HCT116 (cell line): ENCODE results near the gene IMPG2. TPM values are rescaled to one million over a fixed set of nuclear protein-coding genes. Genes with fewer than 3 reads are reported as not detected.

Source experiments
- ATAC-seq: fragments of 200-7000 bp; cut with Tn5 transposase; 2 replicates; pipeline ENCODE4 v1.9.1; 2020; ENCODE audit warnings: mild to moderate bottlenecking, moderate library complexity
- BruUV-seq: library from RNA; stranded (reverse); fragments of 400-500 nt; replicated peaks from 2 replicates; lab custom pipeline; 2021; lab: Mats Ljungman, UMichigan
- CTCF ChIA-PET: fragments of 300-600 bp; sonication (Branson Sonifier 250); formaldehyde crosslinking; loops from one replicate; lab custom pipeline; 2021; ENCODE audit warnings: antibody characterized with exemption; lab: Charles Lee
- POLR2A ChIA-PET: fragments of 300-600, 350-600 bp; sonication (Branson Sonifier 250); formaldehyde crosslinking; loops from one replicate; lab custom pipeline; 2021; ENCODE audit warnings: antibody characterized with exemption; lab: Charles Lee
- RAD21 ChIA-PET, 2 experiments: fragments of 300-600 bp; sonication (Branson Sonifier 250); formaldehyde crosslinking; loops; one replicate each; lab custom pipeline; 2023; ENCODE audit warnings: low total read pairs in 2 of 2; ENCODE audit not compliant: uncharacterized antibody in 2 of 2, unreplicated experiment in 2 of 2, low non-redundant PET in 1 of 2; lab: Charles Lee
- DNase-seq: peaks from one replicate; pipeline ENCODE4 v3.0.0-alpha.2; 2010; ENCODE audit warnings: low read depth, low spot score
- H2AFZ ChIP-seq: fragments of 200-600 bp; shearing (Covaris generic), sonication (generic); 2 replicates; pipeline ENCODE4 v1.6.1; 2017; ENCODE audit warnings: low read depth, mixed run types, mixed read lengths, antibody characterized with exemption, low read length; ENCODE audit not compliant: poor library complexity, severe bottlenecking
- H3K27ac ChIP-seq: 2 replicates; pipeline ENCODE4 v1.5.1; 2012; ENCODE audit warnings: low read depth, low read length
- H3K27me3 ChIP-seq: fragments of 200-600 bp; sonication (generic); 2 replicates; pipeline ENCODE4 v1.6.1; 2016; ENCODE audit warnings: mixed run types, low read length, mixed read lengths; ENCODE audit not compliant: insufficient read depth
- H3K36me3 ChIP-seq, 2 experiments: fragments of 200-500 bp in 1 of 2; fragments of 200-600 bp in 1 of 2; sonication (Bioruptor generic) in 1 of 2; sonication (generic) in 1 of 2; 2 replicates each; pipeline versions ENCODE4 v1.5.1 to v1.6.1; 2014 to 2016; ENCODE audit warnings: low read length in 2 of 2, inconsistent platforms in 1 of 2, mixed read lengths in 1 of 2, mixed run types in 1 of 2; ENCODE audit not compliant: insufficient read depth in 2 of 2, control insufficient read depth in 1 of 2
- H3K4me1 ChIP-seq, 2 experiments: fragments of 200-600 bp in 1 of 2; sonication (generic) in 1 of 2; 2 replicates each; pipeline versions ENCODE4 v1.5.1 to v1.6.1; 2012 to 2017; ENCODE audit warnings: low read length in 2 of 2, inconsistent platforms in 1 of 2, mild to moderate bottlenecking in 1 of 2, mixed read lengths in 1 of 2, mixed run types in 1 of 2, moderate library complexity in 1 of 2; ENCODE audit not compliant: insufficient read depth in 2 of 2, control insufficient read depth in 1 of 2
- H3K4me2 ChIP-seq: fragments of 200-600 bp; sonication (generic); 2 replicates; pipeline ENCODE4 v1.6.1; 2017; ENCODE audit warnings: mixed run types, low read length, mixed read lengths
- H3K4me3 ChIP-seq, 2 experiments: fragments of 200-600 bp in 1 of 2; sonication (generic) in 1 of 2; replicated peaks in 1 of 2; 2 replicates each; pipeline ENCODE4 v1.5.1; 2011 to 2016; ENCODE audit warnings: low read length in 2 of 2, control low read depth in 1 of 2, low read depth in 1 of 2, mild to moderate bottlenecking in 1 of 2, mixed read lengths in 1 of 2, mixed run types in 1 of 2
- H3K79me2 ChIP-seq: fragments of 200-600 bp; sonication (generic); 2 replicates; pipeline ENCODE4 v1.6.1; 2017; ENCODE audit warnings: mild to moderate bottlenecking, mixed run types, low read length, moderate library complexity, mixed read lengths; ENCODE audit not compliant: insufficient read depth
- H3K9ac ChIP-seq: fragments of 200-600 bp; sonication (generic); 2 replicates; pipeline ENCODE4 v1.6.1; 2016; ENCODE audit warnings: low read length, mixed read lengths
- H3K9me2 ChIP-seq: fragments of 200-600 bp; sonication (generic), shearing (Covaris generic); 2 replicates; pipeline ENCODE4 v1.6.1; 2017; ENCODE audit warnings: mixed run types, mild to moderate bottlenecking, moderate library complexity; ENCODE audit not compliant: insufficient read depth
- H3K9me3 ChIP-seq, 2 experiments: fragments of 200-500 bp in 1 of 2; fragments of 200-600 bp in 1 of 2; sonication (Bioruptor generic) in 1 of 2; sonication (generic) in 1 of 2; 2 replicates each; pipeline ENCODE4 v1.6.1; 2014 to 2017; ENCODE audit warnings: low read length in 2 of 2, mixed read lengths in 2 of 2, inconsistent platforms in 1 of 2, low read depth in 1 of 2, mild to moderate bottlenecking in 1 of 2, mixed run types in 1 of 2, moderate library complexity in 1 of 2; ENCODE audit not compliant: control insufficient read depth in 1 of 2, insufficient read depth in 1 of 2
- H4K20me1 ChIP-seq: fragments of 200-600 bp; sonication (generic), shearing (Covaris generic); 2 replicates; pipeline ENCODE4 v1.6.1; 2017; ENCODE audit warnings: mixed run types, mild to moderate bottlenecking, moderate library complexity; ENCODE audit not compliant: insufficient read depth
- ATF3 ChIP-seq: IDR thresholded peaks from 2 replicates; pipeline ENCODE4 v1.6.1; 2012
- CBX3 ChIP-seq: IDR thresholded peaks from 2 replicates; pipeline ENCODE4 v1.6.1; 2012; ENCODE audit warnings: low read depth
- CEBPB ChIP-seq: IDR thresholded peaks from 2 replicates; pipeline ENCODE4 v1.6.1; 2012; ENCODE audit warnings: low read depth
- EGR1 ChIP-seq: IDR thresholded peaks from 2 replicates; pipeline ENCODE4 v1.6.1; 2012; ENCODE audit warnings: low read depth
- ELF1 ChIP-seq: IDR thresholded peaks from 2 replicates; pipeline ENCODE4 v1.6.1; 2012; ENCODE audit warnings: low read depth, borderline replicate concordance
- EZH2 ChIP-seq: fragments of 200-600 bp; sonication (generic); IDR thresholded peaks from 2 replicates; pipeline ENCODE4 v1.6.1; 2017; ENCODE audit warnings: antibody characterized with exemption, mixed run types
- FOSL1 ChIP-seq: IDR thresholded peaks from 2 replicates; pipeline ENCODE4 v1.6.1; 2012; ENCODE audit warnings: low read depth
- POLR2A ChIP-seq: IDR thresholded peaks from 2 replicates; pipeline ENCODE4 v1.7.0; 2011; ENCODE audit warnings: borderline replicate concordance; ENCODE audit not compliant: insufficient read depth, insufficient read length; ENCODE audit errors: extremely low read depth
- POLR2AphosphoS5 ChIP-seq: IDR thresholded peaks from 2 replicates; pipeline ENCODE4 v1.6.1; 2011; ENCODE audit warnings: mild to moderate bottlenecking, low read depth, low read length, moderate library complexity
- REST ChIP-seq: IDR thresholded peaks from 2 replicates; pipeline ENCODE4 v1.6.1; 2012; ENCODE audit warnings: low read depth
- SIN3A ChIP-seq: IDR thresholded peaks from 2 replicates; pipeline ENCODE4 v1.6.1; 2012; ENCODE audit warnings: low read depth
- TCF7L2 ChIP-seq: IDR thresholded peaks from 2 replicates; pipeline ENCODE4 v1.7.0; 2011; ENCODE audit warnings: borderline replicate concordance, inconsistent platforms; ENCODE audit not compliant: insufficient read depth, insufficient read length; ENCODE audit errors: extremely low read depth
- YY1 ChIP-seq: IDR thresholded peaks from 2 replicates; pipeline ENCODE4 v1.6.1; 2011; ENCODE audit warnings: low read length, low read depth, moderate library complexity, mild to moderate bottlenecking; ENCODE audit not compliant: insufficient replicate concordance; ENCODE audit errors: extremely low read depth
- ZBTB33 ChIP-seq: IDR thresholded peaks from 2 replicates; pipeline ENCODE4 v1.6.1; 2011; ENCODE audit warnings: mild to moderate bottlenecking, low read length, moderate library complexity; ENCODE audit not compliant: insufficient replicate concordance; ENCODE audit errors: extremely low read depth
- ZFX ChIP-seq: fragments of 450-650 bp; IDR thresholded peaks from 2 replicates; pipeline ENCODE4 v1.6.1; 2017
- ZNF274 ChIP-seq: fragments of 200-500 bp; sonication (Bioruptor generic); IDR thresholded peaks from 2 replicates; pipeline ENCODE4 v1.6.1; 2014; ENCODE audit warnings: mild to moderate bottlenecking, low read depth, low read length, inconsistent platforms
- intact Hi-C: fragments of 100-400 bp; cut with micrococcal nuclease; formaldehyde crosslinking; loops from 2 replicates; pipeline ENCODE4 v1.10.0; 2022
- total RNA-seq: library from RNA; stranded (reverse); gene quantifications from one replicate; pipeline ENCODE4 v1.2.1, GENCODE V29; 2021; ENCODE audit not compliant: unreplicated experiment

Gene IMPG2
- total RNA-seq, 1 experiment from 2014 or later: 0.20 TPM

- H3K4me2 ChIP-seq: no peak overlapping the region
- no peak for ATAC-seq
- POLR2A ChIA-PET: no interaction called here
- H3K36me3 ChIP-seq: no peaks in the 10 kb centered on the region
- H2AFZ ChIP-seq: no peak overlapping the region
- H3K9me3 ChIP-seq: no peaks in the 10 kb centered on the region
- intact Hi-C loops: loop anchor here (10.0 kb wide), 1 partner anchor 160 kb away; no protein-coding TSS in a partner anchor
- no peaks in the 10 kb centered on the region for H3K79me2 ChIP-seq
- no peaks in the 10 kb centered on the region for H3K9me2 ChIP-seq
- no TSS peak for BruUV-seq
- H3K4me3 ChIP-seq: no peak overlapping the region
- TF ChIP-seq REST (no peak), ELF1 (no peak), SIN3A (no peak), ZNF274 (no peak), ZBTB33 (no peak), FOSL1 (no peak), CBX3 (no peak), POLR2A (no peak), POLR2AphosphoS5 (no peak), CEBPB (no peak), YY1 (no peak), EGR1 (no peak), ZFX (no peak), EZH2 (no peak), TCF7L2 (no peak), ATF3 (no peak)
- TF ChIP-seq, all 23 proteins: peak for 0
- no peak for DNase-seq
- no peak overlapping the region for H3K9ac ChIP-seq
- H4K20me1 ChIP-seq: no peaks in the 10 kb centered on the region
- no peaks in the 10 kb centered on the region for H3K4me1 ChIP-seq
- H3K27me3 ChIP-seq: no peaks in the 10 kb centered on the region
- ChIA-PET RAD21 (no interaction called here), CTCF (no interaction called here)
- no peak overlapping the region for H3K27ac ChIP-seq
These were observed 95.6 kb downstream of the IMPG2 start for GRCh38 chr3:101224739-101225138.
